Effector memory CD4-positive, alpha-beta T cell (primary cell): ENCODE measurements around the gene LCE7A.

Experiments used
- DNase-seq, 3 donors: peaks; one replicate each; pipeline ENCODE4 v3.0.0-alpha.2; 2020
- H3K27ac ChIP-seq: 2 replicates; pipeline ENCODE4 v1.7.0; 2013; ENCODE audit warnings: mild to moderate bottlenecking, low read length, moderate library complexity; ENCODE audit not compliant: insufficient read depth, poor library complexity, severe bottlenecking
- H3K27me3 ChIP-seq: replicated peaks from 2 replicates; pipeline ENCODE4 v1.7.0; 2013; ENCODE audit warnings: mild to moderate bottlenecking, low read length; ENCODE audit not compliant: insufficient read depth, control insufficient read depth, poor library complexity, severe bottlenecking
- H3K36me3 ChIP-seq: 2 replicates; pipeline ENCODE4 v1.7.0; 2013; ENCODE audit warnings: mild to moderate bottlenecking, low read length, moderate library complexity; ENCODE audit not compliant: control insufficient read depth, insufficient read depth
- H3K4me1 ChIP-seq: 2 replicates; pipeline ENCODE4 v1.7.0; 2013; ENCODE audit warnings: low read length, mild to moderate bottlenecking; ENCODE audit not compliant: control insufficient read depth, insufficient read depth, poor library complexity, severe bottlenecking
- H3K4me3 ChIP-seq: 2 replicates; pipeline ENCODE4 v1.7.0; 2013; ENCODE audit warnings: low read length, low read depth, mild to moderate bottlenecking; ENCODE audit not compliant: insufficient read depth, poor library complexity, severe bottlenecking
- H3K9me3 ChIP-seq: 2 replicates; pipeline ENCODE4 v1.7.0; 2013; ENCODE audit warnings: mild to moderate bottlenecking, low read length, moderate library complexity; ENCODE audit not compliant: control insufficient read depth

LCE7A gene

GRCh38 chr1:152899027-152899426 lies 39.2 kb downstream of the LCE7A start:
- Histone ChIP-seq H3K27ac (no peak overlapping the region), H3K4me1 (no peaks in the 10 kb centered on the region), H3K4me3 (no peak overlapping the region), H3K27me3 (no peaks in the 10 kb centered on the region), H3K9me3 (no peaks in the 10 kb centered on the region), H3K36me3 (no peaks in the 10 kb centered on the region)
- DNase-seq, result no peak

DNA sequence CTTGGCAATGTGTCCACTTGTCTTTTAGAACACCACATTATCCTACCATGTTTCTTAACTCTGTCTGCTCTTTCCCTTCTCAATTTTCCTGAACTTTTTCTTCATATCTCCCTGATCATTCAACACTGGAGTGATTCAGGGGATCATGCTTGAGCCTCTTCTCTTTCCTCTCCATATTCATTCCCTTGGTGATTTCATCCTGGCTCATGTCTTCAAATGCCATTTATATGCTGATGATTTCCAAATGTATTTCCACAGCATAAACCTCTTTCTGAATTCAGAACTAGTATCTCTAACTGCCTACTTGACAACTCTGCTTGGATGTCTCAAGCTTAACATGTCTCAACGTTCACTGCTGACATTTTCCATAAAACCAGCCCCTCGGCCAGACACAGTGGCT lies 40.1 kb downstream of the LCE7A start:
- Histone ChIP-seq H3K4me3 (no peak overlapping the region), H3K4me1 (no peaks in the 10 kb centered on the region)
- no peak for DNase-seq

GRCh38 chr1:152901631-152902030 lies 41.8 kb downstream of the LCE7A start:
- no peaks in the 10 kb centered on the region for H3K36me3 ChIP-seq
- no peaks in the 10 kb centered on the region for H3K27me3 ChIP-seq
- no peak for DNase-seq
- H3K4me3 ChIP-seq, result no peak overlapping the region
- no peaks in the 10 kb centered on the region for H3K9me3 ChIP-seq
- H3K4me1 ChIP-seq, result no peaks in the 10 kb centered on the region
- H3K27ac ChIP-seq, result no peak overlapping the region

More for the DNA sequence above, 40.1 kb downstream of the LCE7A start:
- no peak overlapping the region for H3K27ac ChIP-seq
- H3K9me3 ChIP-seq, result no peaks in the 10 kb centered on the region
- H3K36me3 ChIP-seq, result no peaks in the 10 kb centered on the region
- H3K27me3 ChIP-seq, result no peaks in the 10 kb centered on the region

DNA sequence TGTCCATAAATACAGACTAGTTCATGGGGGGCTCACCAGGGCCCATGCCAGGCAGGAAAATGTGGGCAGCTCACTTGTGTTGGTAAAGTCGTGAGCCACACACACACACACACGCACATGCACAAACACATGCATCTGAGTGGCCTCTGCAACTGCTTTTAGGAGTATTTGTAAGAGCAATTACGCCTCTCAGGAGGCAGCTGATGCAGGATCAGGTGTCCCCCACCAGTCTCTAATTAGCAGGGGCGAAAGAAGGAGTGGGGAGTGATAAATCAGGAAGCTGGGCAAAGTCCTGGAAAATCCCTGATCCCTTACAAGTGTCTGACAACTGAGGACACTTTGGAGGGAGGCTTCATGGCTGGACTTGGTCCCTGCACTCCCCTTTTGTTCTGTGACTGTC lies 42.8 kb downstream of the LCE7A start:
- H3K27me3 ChIP-seq, result no peaks in the 10 kb centered on the region
- H3K36me3 ChIP-seq, result no peaks in the 10 kb centered on the region
- DNase-seq, result no peak
- H3K4me1 ChIP-seq, result no peaks in the 10 kb centered on the region
- no peak overlapping the region for H3K4me3 ChIP-seq
- H3K9me3 ChIP-seq, result no peaks in the 10 kb centered on the region
- no peak overlapping the region for H3K27ac ChIP-seq

GRCh38 chr1:152904688-152905440 lies 45.1 kb downstream of the LCE7A start:
- Histone ChIP-seq H3K36me3 (no peaks in the 10 kb centered on the region), H3K4me3 (no peak overlapping the region), H3K27me3 (no peaks in the 10 kb centered on the region), H3K4me1 (no peaks in the 10 kb centered on the region), H3K9me3 (no peaks in the 10 kb centered on the region), H3K27ac (no peak overlapping the region)
- DNase-seq, result no peak

DNA sequence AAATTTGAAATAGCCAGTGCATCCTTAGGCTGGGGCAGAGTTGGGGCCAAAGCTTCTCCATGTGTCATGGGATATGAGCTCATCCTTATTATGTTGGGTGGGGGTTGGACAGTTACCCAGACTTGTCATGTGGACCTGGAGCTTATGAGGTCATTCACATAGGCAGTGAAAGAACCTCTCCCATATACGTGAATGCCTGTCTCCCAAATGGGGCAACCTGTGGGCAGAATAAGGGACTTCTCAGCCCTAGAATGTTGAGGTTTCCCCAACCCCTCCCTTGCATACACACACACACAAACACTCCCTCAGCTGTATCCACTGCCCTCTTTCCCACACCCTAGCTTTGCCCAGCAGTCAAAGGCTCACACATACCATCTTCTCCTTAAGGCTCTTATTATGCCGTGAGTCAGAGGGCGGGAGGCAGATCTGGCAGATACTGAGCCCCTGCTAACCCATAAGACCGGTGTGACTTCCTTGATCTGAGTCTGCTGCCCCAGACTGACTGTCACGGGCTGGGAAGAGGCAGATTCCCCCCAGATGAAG lies 46.3 kb downstream of the LCE7A start:
- Histone ChIP-seq H3K27ac (no peak overlapping the region), H3K4me3 (no peak overlapping the region), H3K36me3 (no peaks in the 10 kb centered on the region), H3K27me3 (no peaks in the 10 kb centered on the region), H3K4me1 (no peaks in the 10 kb centered on the region), H3K9me3 (no peaks in the 10 kb centered on the region)
- peak in 1 of 3 donors; percentile 9 for DNase-seq

DNA sequence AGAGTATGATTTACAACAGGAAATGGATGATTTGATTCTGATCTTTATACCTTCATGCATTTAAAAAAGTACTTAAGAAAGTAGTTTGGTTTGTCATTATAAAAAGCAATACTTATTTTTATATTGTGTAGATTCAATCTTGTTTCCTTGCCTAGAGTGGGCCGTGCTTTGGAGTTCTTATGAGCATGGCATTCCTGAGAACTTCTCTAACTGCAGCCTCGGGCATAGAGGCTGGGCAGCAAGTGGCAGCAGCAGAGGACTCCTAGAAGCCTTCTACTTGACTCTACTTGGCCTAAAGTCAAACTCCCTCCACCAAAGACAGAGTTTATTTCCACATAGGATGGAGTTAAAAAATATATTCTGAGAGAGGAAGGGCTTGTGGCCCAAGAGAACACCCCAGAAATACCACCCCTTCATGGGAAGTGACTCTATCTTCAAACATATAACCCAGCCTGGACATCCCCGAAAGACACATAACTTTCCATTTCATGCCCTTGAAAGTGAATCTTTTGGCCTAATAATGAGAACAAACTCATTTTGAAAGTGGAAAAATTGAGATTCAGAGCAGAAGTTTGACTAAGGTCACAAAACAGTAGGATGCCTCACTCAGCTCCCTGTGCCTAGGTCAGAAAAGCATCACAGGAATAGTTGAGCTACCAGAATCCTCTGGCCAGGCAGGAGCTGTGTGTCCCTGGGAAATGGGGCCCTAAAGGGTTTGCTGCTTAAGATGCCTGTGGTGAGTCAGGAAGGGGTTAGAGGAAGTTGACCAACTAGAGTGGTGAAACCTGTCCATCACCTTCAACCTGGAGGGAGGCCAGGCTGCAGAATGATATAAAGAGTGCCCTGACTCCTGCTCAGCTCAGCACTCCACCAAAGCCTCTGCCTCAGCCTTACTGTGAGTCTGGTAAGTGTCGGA lies 48.1 kb downstream of the LCE7A start, which contains the start of gene IVL:
Gene IVL (plus strand): TSS at position 861 of the 916 bp plus-strand sequence. CDS start 1,252 bp downstream, outside the sequence.
- DNase-seq, result no peak
- Histone ChIP-seq H3K9me3 (no peaks in the 10 kb centered on the region), H3K4me3 (no peak within 1 kb of the TSS), H3K27me3 (no peaks in the 10 kb centered on the region), H3K36me3 (no peaks in the 10 kb centered on the region), H3K27ac (no peak within 1 kb of the TSS), H3K4me1 (no peaks in the 10 kb centered on the region)

DNA sequence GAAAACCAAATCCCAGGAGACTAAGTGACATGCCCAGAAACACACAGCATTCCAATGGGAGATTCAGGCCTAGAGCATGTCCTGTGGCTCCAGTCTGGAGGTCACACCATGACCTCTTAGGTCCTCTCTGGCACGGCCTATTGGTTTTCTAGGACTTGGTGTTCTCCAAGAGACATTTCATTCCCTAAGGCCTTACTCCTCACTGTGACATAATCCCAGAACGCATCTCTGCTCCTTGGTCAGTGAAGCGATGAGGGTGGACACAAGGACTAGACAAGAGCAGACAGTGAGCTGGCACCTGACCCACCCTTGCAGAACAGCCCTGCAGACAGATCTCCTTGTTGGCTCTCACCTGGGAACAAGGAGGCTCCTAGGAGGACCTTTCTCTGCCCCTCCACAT lies 49.4 kb downstream of the LCE7A start:
- Histone ChIP-seq H3K4me3 (no peak overlapping the region), H3K4me1 (no peaks in the 10 kb centered on the region), H3K36me3 (no peaks in the 10 kb centered on the region), H3K9me3 (no peaks in the 10 kb centered on the region), H3K27me3 (no peaks in the 10 kb centered on the region), H3K27ac (no peak overlapping the region)
- no peak for DNase-seq
